ENCODE results near the gene REXO1.

DNA sequence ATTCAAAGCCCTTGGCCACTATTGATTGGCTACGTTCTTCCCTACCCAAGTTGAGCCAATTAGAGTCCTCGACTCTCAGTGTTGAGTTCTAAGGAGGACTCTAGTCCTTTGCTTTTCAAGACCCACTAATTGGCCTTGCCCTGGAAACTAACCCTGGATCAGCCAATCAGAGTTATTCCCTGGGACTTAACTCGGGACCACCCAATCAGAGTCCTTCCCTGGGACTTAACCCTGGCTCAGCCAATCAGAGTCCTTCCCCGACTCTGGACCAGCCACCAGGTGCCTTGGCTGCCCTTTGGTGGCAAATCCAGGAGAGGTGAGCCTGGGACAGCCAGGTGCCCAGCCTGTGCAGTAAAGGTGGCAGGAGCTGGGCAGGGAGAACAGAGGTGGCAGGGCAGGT is 64.9 kb downstream of the REXO1 start:
- no peak for TF ChIP-seq POLR2AphosphoS5 (IDR thresholded peaks at IDR 0.05; ENCODE audit: borderline replicate concordance, low read depth, low read length)
- no peak for TF ChIP-seq EZH2 (IDR thresholded peaks at IDR 0.05)
